Activated naive CD4-positive, alpha-beta T cell (primary cell): Measurements from ENCODE around the gene PPP1R9B.

Source experiments
- DNase-seq, 4 experiments: peaks; one replicate each; lab custom pipeline; 2025; lab: John Stamatoyannopoulos, UW

Gene PPP1R9B

DNA sequence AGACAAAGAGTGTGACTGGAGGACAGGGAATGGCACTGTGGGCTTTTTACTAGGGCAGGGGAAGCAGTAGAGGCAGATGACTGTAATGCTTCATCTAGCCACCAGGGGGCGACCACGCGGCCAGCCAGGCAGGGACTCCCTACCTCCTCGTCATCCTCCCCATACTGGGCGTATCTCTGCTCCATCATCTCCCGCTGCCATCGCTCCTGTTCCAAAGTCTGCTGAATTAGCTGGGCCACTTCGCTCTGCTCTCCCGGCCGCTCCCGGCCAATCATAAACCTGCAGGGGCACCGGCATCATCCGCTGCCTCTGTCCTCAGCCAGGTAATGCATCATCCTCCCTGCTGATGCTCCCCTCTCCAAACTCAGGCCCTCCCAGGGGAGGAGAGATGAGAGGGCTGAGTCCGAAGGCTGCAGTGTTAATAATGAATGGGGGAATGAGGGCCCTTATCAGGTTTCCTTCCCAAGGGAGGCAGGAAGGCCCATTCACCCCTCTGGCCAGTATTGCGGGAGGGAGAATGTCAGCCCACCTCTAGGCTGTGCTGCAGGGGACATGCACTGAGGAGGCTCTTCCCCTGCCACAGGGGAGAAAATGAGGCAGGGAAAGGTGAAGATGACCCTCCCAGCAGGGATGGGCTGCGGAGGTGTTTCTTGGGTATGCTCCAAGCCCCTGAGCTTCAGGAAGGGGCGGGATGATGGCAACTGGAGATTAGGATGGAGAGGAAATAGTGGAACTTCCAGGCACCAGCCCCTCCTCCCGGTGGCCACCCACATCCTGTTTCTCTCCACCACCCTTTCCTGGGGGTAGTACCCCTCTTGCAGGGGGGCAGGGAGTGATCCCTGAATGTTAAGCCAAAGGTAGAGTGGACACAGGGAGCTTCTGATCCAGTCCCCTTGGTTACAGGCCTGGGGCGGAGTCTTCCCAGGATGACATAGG lies 10.3 kb downstream of the PPP1R9B start:
- peak; percentile 48 to 76 (median 71) for DNase-seq

DNA sequence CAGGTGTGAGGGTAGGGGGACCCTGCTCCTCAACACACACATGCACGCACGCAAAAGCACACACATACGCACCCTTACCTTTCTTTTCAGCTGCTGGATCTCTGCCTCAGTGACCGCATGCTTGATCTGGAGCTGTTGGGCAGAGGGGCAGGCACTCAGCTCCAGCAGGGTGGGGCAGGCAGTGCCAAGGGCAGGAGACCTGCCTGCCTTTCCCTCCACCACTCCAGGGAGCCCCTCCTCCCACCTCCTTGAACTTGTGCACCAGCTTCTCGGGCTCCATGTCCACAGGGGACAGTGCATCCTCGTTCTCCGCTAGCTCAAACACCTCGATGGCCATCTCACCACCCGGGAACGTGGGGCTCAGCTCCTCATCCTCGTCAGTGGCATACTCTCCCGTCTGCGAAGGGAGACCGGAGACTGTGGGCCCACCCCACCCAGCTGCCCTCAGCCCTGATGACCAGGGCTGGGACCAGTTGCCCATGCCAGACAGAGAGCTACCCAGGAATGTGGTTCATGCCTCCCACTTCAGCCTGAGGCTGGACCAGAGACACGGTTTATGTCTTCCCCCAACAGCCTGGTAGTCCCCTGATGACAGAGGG lies 11.2 kb downstream of the PPP1R9B start:
- no peak for DNase-seq

- no peak for DNase-seq
Observed at GRCh38 chr17:50137042-50137441, 13.4 kb downstream of the PPP1R9B start.

DNA sequence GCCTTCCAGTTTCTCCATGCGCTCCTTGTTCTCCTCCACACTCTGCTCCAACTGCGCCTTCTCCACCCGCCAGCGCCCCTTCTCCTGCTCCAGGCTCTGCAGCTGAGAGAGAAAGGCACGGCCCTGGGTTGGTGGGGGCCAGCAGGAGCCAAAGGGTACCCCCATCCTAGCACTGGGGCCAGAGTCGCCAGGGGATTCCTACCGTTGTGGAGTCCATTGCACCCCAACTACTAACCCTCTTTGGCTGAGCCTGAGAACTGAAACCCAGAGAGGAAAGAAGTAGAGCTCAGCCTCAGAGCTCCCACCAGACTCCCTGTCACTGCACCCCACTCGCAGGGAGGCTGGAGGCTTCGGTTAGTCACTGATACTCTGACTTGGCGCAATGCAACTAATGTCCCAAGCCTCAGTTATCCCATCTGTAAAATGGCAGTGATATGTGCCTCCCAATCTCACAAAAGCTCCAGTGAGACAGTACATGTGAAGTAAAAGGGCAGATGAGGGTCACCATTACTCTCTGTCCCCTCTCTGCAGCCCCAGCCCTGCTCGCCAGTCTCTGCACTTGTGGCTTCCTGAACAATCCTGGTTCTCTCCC lies 14.3 kb downstream of the PPP1R9B start:
- no peak for DNase-seq

DNA sequence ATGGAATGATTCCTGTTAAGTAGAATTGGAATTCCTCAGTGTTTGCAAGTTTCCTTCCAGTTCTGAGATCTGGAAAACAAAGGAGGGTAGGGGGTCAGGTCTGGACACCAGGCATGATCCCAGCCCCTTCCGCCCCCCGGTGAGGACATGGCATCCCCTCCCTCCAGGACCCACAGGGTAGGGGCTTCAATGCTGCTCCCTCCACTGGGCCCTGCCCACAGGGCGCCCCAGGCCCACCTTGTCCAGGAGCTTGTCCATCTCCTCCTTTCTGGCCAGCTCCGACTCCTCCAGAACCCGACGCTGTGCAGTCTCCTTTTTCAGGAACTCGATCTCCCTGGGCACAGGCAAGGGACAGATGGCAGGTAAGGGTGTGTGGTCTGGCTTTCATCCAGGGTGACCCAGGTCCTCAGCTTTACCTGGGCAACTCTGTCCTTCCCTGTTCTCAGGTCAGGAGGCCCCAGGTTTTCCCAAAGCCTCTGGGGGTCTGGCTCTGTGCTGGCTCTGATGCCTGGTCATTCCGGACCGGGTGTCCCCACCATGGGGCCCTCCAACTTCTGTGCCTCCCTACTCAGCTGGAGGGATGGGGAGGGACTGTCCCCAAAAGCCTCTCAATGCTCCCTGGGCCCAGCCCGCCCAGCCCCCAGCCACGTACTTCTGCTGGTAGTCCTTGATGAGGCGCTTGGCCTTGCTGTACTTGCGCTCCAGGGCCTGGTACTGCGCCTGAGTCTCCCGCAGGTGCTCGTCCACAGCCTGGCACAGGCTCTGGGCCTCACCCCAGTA lies 15.0 kb downstream of the PPP1R9B start:
- no peak for DNase-seq

- no peak for DNase-seq
Observed at GRCh38 chr17:50134206-50135110, 16.0 kb downstream of the PPP1R9B start.

DNA sequence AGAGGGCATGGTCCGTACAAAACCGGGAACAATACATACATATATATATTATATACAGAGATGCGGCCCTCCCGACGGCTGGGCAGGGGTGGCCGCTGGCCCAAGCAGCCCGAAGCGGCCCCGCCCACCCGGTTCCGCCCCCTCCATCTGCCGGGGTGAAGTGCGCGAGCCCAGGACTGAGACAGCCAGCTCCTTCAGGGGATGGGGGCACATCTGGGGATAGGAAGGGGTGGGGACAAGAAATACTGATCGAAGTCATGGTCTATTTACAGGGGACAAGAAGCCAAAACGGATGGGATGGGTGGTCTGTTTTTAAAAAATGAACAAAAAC lies 16.7 kb downstream of the PPP1R9B start:
- DNase-seq, result no peak

DNA sequence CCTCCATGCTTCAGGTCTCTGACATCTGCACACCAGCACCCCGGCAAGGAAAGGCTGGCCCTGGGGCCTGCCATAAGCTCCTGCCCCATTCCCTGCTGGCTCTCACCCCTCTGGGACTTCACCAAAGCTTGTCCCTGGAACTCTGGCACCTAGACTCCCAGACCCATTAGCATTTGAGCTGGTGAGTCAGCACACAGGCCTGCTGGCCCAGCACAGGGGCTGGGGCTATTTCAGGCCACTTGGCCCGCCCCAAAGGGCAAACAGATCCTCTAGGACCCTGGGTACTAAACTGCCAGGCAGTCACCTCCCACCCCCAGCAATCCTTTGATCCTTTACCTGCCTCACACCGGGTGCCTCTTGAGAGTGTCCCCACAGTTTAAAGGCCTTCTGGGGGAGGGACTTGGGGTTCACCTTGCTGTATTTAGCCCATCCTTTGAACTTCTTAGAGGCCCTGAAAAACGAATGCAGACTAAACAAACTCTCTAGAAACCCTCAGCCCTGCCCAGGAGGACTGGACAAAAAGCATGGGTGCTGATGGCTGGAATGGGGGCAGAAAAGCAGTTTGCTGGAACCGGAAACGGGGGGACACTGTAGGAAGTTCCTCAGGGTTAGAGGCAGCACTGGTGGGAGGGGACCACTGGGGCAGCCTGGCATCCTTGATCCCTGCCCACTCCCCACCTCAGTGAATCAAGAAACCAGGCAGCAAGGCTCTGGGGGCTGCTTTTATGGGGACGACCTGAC lies 17.3 kb downstream of the PPP1R9B start:
- no peak for DNase-seq

- DNase-seq, result no peak
Observed at GRCh38 chr17:50132104-50132794, 18.2 kb downstream of the PPP1R9B start.

DNA sequence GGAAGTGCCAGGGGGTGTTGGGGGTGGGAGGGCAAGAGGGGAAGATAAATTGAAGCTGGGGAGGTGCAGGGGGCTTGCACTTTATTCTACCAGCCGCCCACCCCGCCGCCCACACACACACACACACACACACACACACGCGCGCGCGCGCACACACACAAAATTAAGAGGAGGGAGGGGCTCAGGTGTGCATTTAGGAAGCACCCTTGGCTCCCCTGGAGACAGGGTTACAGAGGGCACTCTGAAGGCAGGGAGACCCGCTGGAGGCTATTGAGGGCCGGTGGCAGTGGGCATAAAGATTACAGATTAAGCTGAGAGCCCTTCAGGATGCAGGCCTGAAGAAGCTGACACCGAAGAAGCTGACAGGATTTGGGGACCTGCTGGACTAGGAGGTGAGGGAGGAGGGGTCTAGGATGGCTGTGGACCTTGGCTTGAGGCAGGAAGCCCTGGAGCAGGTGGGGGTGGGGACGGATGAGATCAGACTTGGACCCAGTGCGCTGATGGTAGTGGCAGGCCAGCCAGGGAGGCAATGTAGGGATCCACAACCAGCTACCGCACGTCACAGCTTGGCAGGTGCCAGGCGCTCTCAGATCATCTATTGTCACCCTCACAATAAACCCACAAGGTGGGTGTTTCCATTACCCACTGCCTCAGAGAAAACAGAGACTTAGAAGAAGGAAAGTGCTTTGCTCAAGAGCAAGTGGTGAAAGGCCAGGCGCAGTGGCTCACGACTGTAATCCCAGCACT lies 19.7 kb downstream of the PPP1R9B start:
- no peak for DNase-seq

DNA sequence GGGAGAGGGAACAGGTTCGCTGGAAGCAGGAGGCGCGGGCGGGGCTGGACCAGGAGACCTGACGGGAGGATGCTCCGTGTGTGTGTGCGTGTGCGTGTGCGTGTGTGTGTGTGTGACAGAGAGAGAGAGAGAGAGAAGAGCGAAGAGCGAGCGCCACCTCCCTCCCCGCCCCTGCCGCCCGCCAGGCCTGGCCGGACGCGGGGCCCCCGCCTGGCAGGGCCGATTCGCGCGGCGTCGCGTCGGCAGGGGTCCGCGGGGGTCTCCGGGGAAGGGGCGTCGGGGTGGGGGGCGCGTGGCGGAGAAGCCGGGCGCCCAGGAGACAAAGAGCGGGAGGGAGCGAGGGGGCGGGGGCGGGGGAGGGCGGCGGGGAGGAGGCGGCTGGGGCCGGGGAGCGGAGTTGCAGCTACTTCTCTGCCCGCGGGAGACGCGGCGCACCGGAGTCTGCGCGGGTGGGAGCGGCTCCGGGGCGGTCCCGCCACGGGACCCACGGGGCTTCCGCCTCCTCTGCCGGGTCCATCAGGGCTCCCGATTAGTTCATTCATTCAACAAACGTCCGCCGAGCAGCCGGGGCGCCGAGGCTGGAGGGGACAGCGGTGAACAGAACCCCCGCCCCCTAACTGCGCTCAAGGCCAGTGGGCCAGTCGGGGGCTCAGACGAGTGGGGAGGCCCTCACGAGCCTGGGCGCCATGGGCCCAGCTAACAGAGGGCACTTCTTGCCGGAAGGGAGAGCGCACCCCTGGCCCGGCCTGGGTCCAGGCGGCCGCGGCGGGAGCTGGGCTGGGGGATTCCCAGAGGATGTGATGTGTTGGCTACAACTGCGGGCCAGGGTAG lies 20.5 kb downstream of the PPP1R9B start, which contains the start of gene SAMD14:
Gene SAMD14 (minus strand): TSS at position 433 of the 831 bp plus-strand sequence. CDS start 5,201 bp downstream, outside the sequence.
- DNase-seq, result peak in 2 of 4 experiments; percentile 13 to 31

GRCh38 chr17:50129353-50129727 lies 21.1 kb downstream of the PPP1R9B start:
- no peak for DNase-seq

- DNase-seq, result no peak
Observed at GRCh38 chr17:50128441-50129352, 21.8 kb downstream of the PPP1R9B start.

GRCh38 chr17:50127697-50128361 lies 22.6 kb downstream of the PPP1R9B start:
- DNase-seq, result no peak

DNA sequence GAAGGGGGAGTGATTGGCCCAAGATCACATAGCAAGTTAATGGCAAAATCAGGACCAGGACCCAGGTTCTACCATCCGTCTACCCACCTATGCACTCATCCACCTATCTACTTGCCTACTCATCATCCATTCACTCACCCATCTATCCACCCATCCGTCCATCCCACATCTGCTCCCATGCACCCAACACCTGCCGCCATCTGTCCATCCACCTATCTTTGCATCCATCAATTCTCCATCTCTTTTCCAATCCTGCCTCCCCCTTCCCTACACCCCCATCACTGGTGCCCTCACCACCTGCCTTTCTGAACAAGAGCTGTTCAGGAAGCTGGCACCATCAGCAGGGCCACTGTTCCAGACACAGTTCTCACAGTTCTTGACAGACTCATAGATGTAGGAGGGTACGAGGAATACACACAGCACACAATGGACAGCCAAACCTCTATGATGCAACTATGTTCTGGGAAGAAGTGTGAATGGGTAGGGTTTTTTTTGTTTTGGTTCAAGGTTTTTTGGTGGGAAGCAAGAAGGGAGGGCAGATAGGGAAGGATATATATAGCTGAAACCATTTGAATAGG lies 25.0 kb downstream of the PPP1R9B start:
- DNase-seq, result no peak

GRCh38 chr17:50123649-50124349 lies 26.7 kb downstream of the PPP1R9B start:
- no peak for DNase-seq
